Chondrocyte (in vitro differentiated cells): Measurements from ENCODE around the gene HPS1. TPM values are rescaled to one million over a fixed set of nuclear protein-coding genes. Genes with fewer than 3 reads are reported as not detected.

ENCODE experiments used
- DNase-seq: peaks from one replicate; pipeline ENCODE4 v3.0.0; 2021; ENCODE audit warnings: mixed read lengths, low spot score
- H3K27ac Mint-ChIP-seq: one replicate; pipeline ENCODE4 v1.8.0; 2021; ENCODE audit warnings: mild to moderate bottlenecking, moderate library complexity, mixed read lengths; ENCODE audit not compliant: unreplicated experiment
- H3K27me3 Mint-ChIP-seq: 2 replicates; pipeline ENCODE4 v1.8.0; 2021; ENCODE audit warnings: low read depth, mixed read lengths
- H3K36me3 Mint-ChIP-seq: 2 replicates; pipeline ENCODE4 v1.8.0; 2021; ENCODE audit warnings: low read depth, mixed read lengths
- H3K4me1 Mint-ChIP-seq: 2 replicates; pipeline ENCODE4 v1.8.0; 2021; ENCODE audit warnings: low read depth, mild to moderate bottlenecking, mixed read lengths
- H3K4me3 Mint-ChIP-seq: one replicate; pipeline ENCODE4 v1.8.0; 2021; ENCODE audit warnings: mild to moderate bottlenecking, moderate library complexity, mixed read lengths; ENCODE audit not compliant: unreplicated experiment
- H3K9me3 Mint-ChIP-seq: 2 replicates; pipeline ENCODE4 v1.8.0; 2021; ENCODE audit warnings: low read depth, mixed read lengths
- CTCF ChIP-seq: fragments of 200-600 bp; sonication (generic); IDR thresholded peaks from 2 replicates; pipeline ENCODE4 v1.5.0; 2021; ENCODE audit warnings: antibody characterized with exemption, mild to moderate bottlenecking, moderate library complexity
- total RNA-seq: library from RNA; stranded (reverse); gene quantifications from 3 replicates; pipeline ENCODE4 v1.2.1, GENCODE V29; 2021

Gene HPS1
- total RNA-seq, 1 donor from 2014 or later, result 50.5 TPM

GRCh38 chr10:98436704-98437103, 10.0 kb downstream of the HPS1 start:
- Mint-ChIP-seq H3K4me3 (no peak overlapping the region), H3K27me3 (no peaks in the 10 kb centered on the region), H3K9me3 (peaks cover 9% of the 10 kb centered on the region), H3K4me1 (peaks cover 10% of the 10 kb centered on the region), H3K36me3 (peaks cover 36% of the 10 kb centered on the region), H3K27ac (no peak overlapping the region)
- no peak for DNase-seq
- no peak for TF ChIP-seq CTCF

- no peak for TF ChIP-seq CTCF
- H3K36me3 Mint-ChIP-seq, result peaks cover 47% of the 10 kb centered on the region
- no peak overlapping the region for H3K4me3 Mint-ChIP-seq
- no peak overlapping the region for H3K27ac Mint-ChIP-seq
- no peak for DNase-seq
- H3K4me1 Mint-ChIP-seq, result peaks cover 10% of the 10 kb centered on the region
- peaks cover 9% of the 10 kb centered on the region for H3K9me3 Mint-ChIP-seq
- H3K27me3 Mint-ChIP-seq, result no peaks in the 10 kb centered on the region
These were observed 11.6 kb downstream of the HPS1 start for GRCh38 chr10:98435178-98435577.

- H3K4me1 Mint-ChIP-seq, result peaks cover 10% of the 10 kb centered on the region
- H3K27ac Mint-ChIP-seq, result no peak overlapping the region
- TF ChIP-seq CTCF, result no peak
- peaks cover 44% of the 10 kb centered on the region for H3K36me3 Mint-ChIP-seq
- H3K4me3 Mint-ChIP-seq, result no peak overlapping the region
- no peak for DNase-seq
- no peaks in the 10 kb centered on the region for H3K27me3 Mint-ChIP-seq
- H3K9me3 Mint-ChIP-seq, result peaks cover 9% of the 10 kb centered on the region
These were observed 12.6 kb downstream of the HPS1 start for GRCh38 chr10:98433881-98434732.

- H3K9me3 Mint-ChIP-seq, result peaks cover 9% of the 10 kb centered on the region
- peaks cover 43% of the 10 kb centered on the region for H3K36me3 Mint-ChIP-seq
- no peak for TF ChIP-seq CTCF
- no peaks in the 10 kb centered on the region for H3K27me3 Mint-ChIP-seq
- H3K4me1 Mint-ChIP-seq, result peaks cover 10% of the 10 kb centered on the region
- no peak for DNase-seq
- H3K4me3 Mint-ChIP-seq, result no peak overlapping the region
- no peak overlapping the region for H3K27ac Mint-ChIP-seq
These were observed 13.4 kb downstream of the HPS1 start for GRCh38 chr10:98433371-98433770.

- peaks cover 43% of the 10 kb centered on the region for H3K36me3 Mint-ChIP-seq
- peaks cover 10% of the 10 kb centered on the region for H3K4me1 Mint-ChIP-seq
- TF ChIP-seq CTCF, result no peak
- H3K4me3 Mint-ChIP-seq, result no peak overlapping the region
- H3K27ac Mint-ChIP-seq, result no peak overlapping the region
- peaks cover 9% of the 10 kb centered on the region for H3K9me3 Mint-ChIP-seq
- no peaks in the 10 kb centered on the region for H3K27me3 Mint-ChIP-seq
- DNase-seq, result no peak
These were observed 14.4 kb downstream of the HPS1 start for GRCh38 chr10:98432330-98432729.
